Right lobe of liver (tissue), 4 donors: ENCODE data around the gene MCEMP1.

Experiments used
- CTCF ChIP-seq, 4 donors: fragments of 200-600 bp in 3 of 4; fragments of 450-650 bp in 1 of 4; IDR thresholded peaks; one replicate each; pipeline versions ENCODE4 v1.5.1 to v1.8.0; 2016 to 2022; ENCODE audit warnings: antibody characterized with exemption in 4 of 4, mild to moderate bottlenecking in 2 of 4
- POLR2A ChIP-seq: fragments of 450-650 bp; IDR thresholded peaks from one replicate; pipeline ENCODE4 v1.6.1; 2017; ENCODE audit warnings: antibody characterized with exemption, mild to moderate bottlenecking
- donor health status: DM: no; HTN: no; CAD: no.
- donor health status: DM: no; HTN: no; CAD: no.
- donor health status: DM: no; HTN: yes; CAD: no.

- TF ChIP-seq CTCF (IDR thresholded peaks at IDR 0.05) (no peak), POLR2A (no peak)
Measured at GRCh38 chr19:7663706-7664105, 13.2 kb upstream of the MCEMP1 start.
